ENCODE measurements around the gene KCNJ3.

KCNJ3 gene

GRCh38 chr2:154692927-154693326, 5.6 kb upstream of the KCNJ3 start:
- H3K9ac ChIP-seq (ENCODE audit: low read length in 2 of 2), result no peak overlapping the region
- no peak overlapping the region for H3K4me3 ChIP-seq (ENCODE audit: low read length in 2 of 2)
- H3K27me3 ChIP-seq (ENCODE audit: control insufficient read depth in 1 of 2, insufficient read depth in 2 of 2, low read length in 2 of 2), result peaks cover 14 to 15% of the 10 kb centered on the region in 2 donors
- H3K36me3 ChIP-seq (ENCODE audit: control insufficient read depth in 2 of 2, insufficient read depth in 2 of 2, low read length in 2 of 2), result no peaks in the 10 kb centered on the region
- H3K27ac ChIP-seq (ENCODE audit: low read length), result no peak overlapping the region
- no peaks in the 10 kb centered on the region for H3K9me3 ChIP-seq (ENCODE audit: control insufficient read depth in 2 of 2, low read length in 2 of 2)
- peaks cover 4% of the 10 kb centered on the region for H3K4me1 ChIP-seq (ENCODE audit: control insufficient read depth, insufficient read depth, low read length)

GRCh38 chr2:154693741-154694340, 4.7 kb upstream of the KCNJ3 start:
- peaks cover 17 to 22% of the 10 kb centered on the region in 2 donors for H3K27me3 ChIP-seq (ENCODE audit: control insufficient read depth in 1 of 2, insufficient read depth in 2 of 2, low read length in 2 of 2)
- no peak overlapping the region for H3K27ac ChIP-seq (ENCODE audit: low read length)
- no peak overlapping the region for H3K4me3 ChIP-seq (ENCODE audit: low read length in 2 of 2)
- H3K9me3 ChIP-seq (ENCODE audit: control insufficient read depth in 2 of 2, low read length in 2 of 2), result no peaks in the 10 kb centered on the region
- H3K4me1 ChIP-seq (ENCODE audit: control insufficient read depth, insufficient read depth, low read length), result peaks cover 4% of the 10 kb centered on the region
- H3K36me3 ChIP-seq (ENCODE audit: control insufficient read depth in 2 of 2, insufficient read depth in 2 of 2, low read length in 2 of 2), result no peaks in the 10 kb centered on the region
- no peak overlapping the region for H3K9ac ChIP-seq (ENCODE audit: low read length in 2 of 2)

- peaks cover 4% of the 10 kb centered on the region for H3K4me1 ChIP-seq (ENCODE audit: control insufficient read depth, insufficient read depth, low read length)
- no peak overlapping the region for H3K4me3 ChIP-seq (ENCODE audit: low read length in 2 of 2)
- peaks cover 24 to 28% of the 10 kb centered on the region in 2 donors for H3K27me3 ChIP-seq (ENCODE audit: control insufficient read depth in 1 of 2, insufficient read depth in 2 of 2, low read length in 2 of 2)
- no peak overlapping the region for H3K9ac ChIP-seq (ENCODE audit: low read length in 2 of 2)
- no peaks in the 10 kb centered on the region for H3K9me3 ChIP-seq (ENCODE audit: control insufficient read depth in 2 of 2, low read length in 2 of 2)
- H3K27ac ChIP-seq (ENCODE audit: low read length), result no peak overlapping the region
- H3K36me3 ChIP-seq (ENCODE audit: control insufficient read depth in 2 of 2, insufficient read depth in 2 of 2, low read length in 2 of 2), result no peaks in the 10 kb centered on the region
These were observed 3.6 kb upstream of the KCNJ3 start for GRCh38 chr2:154694881-154695280.

GRCh38 chr2:154696369-154696768, 2.1 kb upstream of the KCNJ3 start:
- no peak overlapping the region for H3K9ac ChIP-seq (ENCODE audit: low read length in 2 of 2)
- no peaks in the 10 kb centered on the region for H3K36me3 ChIP-seq (ENCODE audit: control insufficient read depth in 2 of 2, insufficient read depth in 2 of 2, low read length in 2 of 2)
- peaks cover 24 to 28% of the 10 kb centered on the region in 2 donors for H3K27me3 ChIP-seq (ENCODE audit: control insufficient read depth in 1 of 2, insufficient read depth in 2 of 2, low read length in 2 of 2)
- H3K4me3 ChIP-seq (ENCODE audit: low read length in 2 of 2), result no peak overlapping the region
- H3K9me3 ChIP-seq (ENCODE audit: control insufficient read depth in 2 of 2, low read length in 2 of 2), result no peaks in the 10 kb centered on the region
- peaks cover 4% of the 10 kb centered on the region for H3K4me1 ChIP-seq (ENCODE audit: control insufficient read depth, insufficient read depth, low read length)
- no peak overlapping the region for H3K27ac ChIP-seq (ENCODE audit: low read length)

GRCh38 chr2:154696810-154697417, 1.6 kb upstream of the KCNJ3 start:
- Histone ChIP-seq H3K9me3 (ENCODE audit: control insufficient read depth in 2 of 2, low read length in 2 of 2) (no peaks in the 10 kb centered on the region), H3K9ac (ENCODE audit: low read length in 2 of 2) (no peak overlapping the region), H3K27me3 (ENCODE audit: control insufficient read depth in 1 of 2, insufficient read depth in 2 of 2, low read length in 2 of 2) (peaks cover 24 to 28% of the 10 kb centered on the region in 2 donors), H3K27ac (ENCODE audit: low read length) (no peak overlapping the region), H3K36me3 (ENCODE audit: control insufficient read depth in 2 of 2, insufficient read depth in 2 of 2, low read length in 2 of 2) (no peaks in the 10 kb centered on the region), H3K4me3 (ENCODE audit: low read length in 2 of 2) (peak overlapping the region in 1 of 2 donors; percentile 57), H3K4me1 (ENCODE audit: control insufficient read depth, insufficient read depth, low read length) (peaks cover 4% of the 10 kb centered on the region)

GRCh38 chr2:154697418-154698252, 860 bp upstream of the KCNJ3 start:
- H3K9me3 ChIP-seq (ENCODE audit: control insufficient read depth in 2 of 2, low read length in 2 of 2), result no peaks in the 10 kb centered on the region
- no peak overlapping the region for H3K27ac ChIP-seq (ENCODE audit: low read length)
- H3K9ac ChIP-seq (ENCODE audit: low read length in 2 of 2), result no peak overlapping the region
- peak overlapping the region; percentile 43 to 57 for H3K4me3 ChIP-seq (ENCODE audit: low read length in 2 of 2)
- H3K36me3 ChIP-seq (ENCODE audit: control insufficient read depth in 2 of 2, insufficient read depth in 2 of 2, low read length in 2 of 2), result no peaks in the 10 kb centered on the region
- peaks cover 24 to 28% of the 10 kb centered on the region in 2 donors for H3K27me3 ChIP-seq (ENCODE audit: control insufficient read depth in 1 of 2, insufficient read depth in 2 of 2, low read length in 2 of 2)
- peaks cover 4% of the 10 kb centered on the region for H3K4me1 ChIP-seq (ENCODE audit: control insufficient read depth, insufficient read depth, low read length)

- no peaks in the 10 kb centered on the region for H3K36me3 ChIP-seq (ENCODE audit: control insufficient read depth in 2 of 2, insufficient read depth in 2 of 2, low read length in 2 of 2)
- H3K27ac ChIP-seq (ENCODE audit: low read length), result no peak overlapping the region
- H3K4me3 ChIP-seq (ENCODE audit: low read length in 2 of 2), result peak overlapping the region in 1 of 2 donors; percentile 25
- H3K4me1 ChIP-seq (ENCODE audit: control insufficient read depth, insufficient read depth, low read length), result peaks cover 4% of the 10 kb centered on the region
- no peak overlapping the region for H3K9ac ChIP-seq (ENCODE audit: low read length in 2 of 2)
- H3K27me3 ChIP-seq (ENCODE audit: control insufficient read depth in 1 of 2, insufficient read depth in 2 of 2, low read length in 2 of 2), result peaks cover 24 to 28% of the 10 kb centered on the region in 2 donors
- H3K9me3 ChIP-seq (ENCODE audit: control insufficient read depth in 2 of 2, low read length in 2 of 2), result no peaks in the 10 kb centered on the region
These were observed 453 bp downstream of the KCNJ3 start for GRCh38 chr2:154698721-154699574.

GRCh38 chr2:154699575-154699930, 1.1 kb downstream of the KCNJ3 start:
- no peak overlapping the region for H3K9ac ChIP-seq (ENCODE audit: low read length in 2 of 2)
- no peaks in the 10 kb centered on the region for H3K9me3 ChIP-seq (ENCODE audit: control insufficient read depth in 2 of 2, low read length in 2 of 2)
- H3K27me3 ChIP-seq (ENCODE audit: control insufficient read depth in 1 of 2, insufficient read depth in 2 of 2, low read length in 2 of 2), result peaks cover 24 to 28% of the 10 kb centered on the region in 2 donors
- no peak overlapping the region for H3K27ac ChIP-seq (ENCODE audit: low read length)
- H3K4me3 ChIP-seq (ENCODE audit: low read length in 2 of 2), result no peak overlapping the region
- no peaks in the 10 kb centered on the region for H3K36me3 ChIP-seq (ENCODE audit: control insufficient read depth in 2 of 2, insufficient read depth in 2 of 2, low read length in 2 of 2)
- peaks cover 4% of the 10 kb centered on the region for H3K4me1 ChIP-seq (ENCODE audit: control insufficient read depth, insufficient read depth, low read length)

- Histone ChIP-seq H3K4me3 (ENCODE audit: low read length in 2 of 2) (no peak overlapping the region), H3K27me3 (ENCODE audit: control insufficient read depth in 1 of 2, insufficient read depth in 2 of 2, low read length in 2 of 2) (peaks cover 24 to 28% of the 10 kb centered on the region in 2 donors), H3K4me1 (ENCODE audit: control insufficient read depth, insufficient read depth, low read length) (peaks cover 4% of the 10 kb centered on the region), H3K36me3 (ENCODE audit: control insufficient read depth in 2 of 2, insufficient read depth in 2 of 2, low read length in 2 of 2) (no peaks in the 10 kb centered on the region), H3K9ac (ENCODE audit: low read length in 2 of 2) (no peak overlapping the region), H3K27ac (ENCODE audit: low read length) (no peak overlapping the region), H3K9me3 (ENCODE audit: control insufficient read depth in 2 of 2, low read length in 2 of 2) (no peaks in the 10 kb centered on the region)
These were observed 1.6 kb downstream of the KCNJ3 start for GRCh38 chr2:154700136-154700535.

GRCh38 chr2:154704991-154705390, 6.5 kb downstream of the KCNJ3 start:
- Histone ChIP-seq H3K36me3 (ENCODE audit: control insufficient read depth in 2 of 2, insufficient read depth in 2 of 2, low read length in 2 of 2) (no peaks in the 10 kb centered on the region), H3K4me1 (ENCODE audit: control insufficient read depth, insufficient read depth, low read length) (no peaks in the 10 kb centered on the region), H3K27me3 (ENCODE audit: control insufficient read depth in 1 of 2, insufficient read depth in 2 of 2, low read length in 2 of 2) (no peaks in the 10 kb centered on the region), H3K4me3 (ENCODE audit: low read length in 2 of 2) (no peak overlapping the region), H3K27ac (ENCODE audit: low read length) (no peak overlapping the region), H3K9me3 (ENCODE audit: control insufficient read depth in 2 of 2, low read length in 2 of 2) (no peaks in the 10 kb centered on the region), H3K9ac (ENCODE audit: low read length in 2 of 2) (no peak overlapping the region)

All from stomach smooth muscle (tissue), 2 donors.